Measurements from ENCODE around the gene PROS1. TPM values are rescaled to one million over a fixed set of nuclear protein-coding genes. Genes with fewer than 3 reads are reported as not detected.
"Not testable (repeated sequence)": the region's sequence is repeated elsewhere in the genome, so short reads cannot be mapped to it uniquely, and the experiment has no call there.

Gene PROS1
- total RNA-seq, 1 donor from 2014 or later: 16.9 TPM

DNA sequence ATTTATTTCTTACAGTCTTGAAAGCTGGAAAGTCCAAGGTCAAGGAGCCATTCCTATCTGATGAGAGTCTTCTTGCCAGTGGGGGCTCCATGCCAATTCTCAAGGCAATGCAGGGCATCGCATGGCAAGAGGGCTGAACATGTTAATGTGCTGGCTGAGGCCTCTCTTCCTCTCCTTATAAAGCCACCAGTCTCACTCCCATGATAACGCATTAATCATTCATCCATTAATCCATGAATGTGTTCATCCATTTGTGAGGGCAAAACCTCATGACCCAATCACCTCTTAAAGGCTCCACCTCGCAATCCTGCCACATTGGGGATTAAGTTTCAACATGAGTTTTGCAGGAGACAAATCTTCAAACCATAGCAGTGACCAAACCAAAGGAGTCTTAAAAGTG lies 118.3 kb downstream of the PROS1 start:
- DNase-seq (ENCODE audit: low spot score in 2 of 2, unreplicated experiment in 2 of 2): no peak
- H3K4me1 Mint-ChIP-seq: no peaks in the 10 kb centered on the region
- no peak overlapping the region for H3K27ac Mint-ChIP-seq
- no peaks in the 10 kb centered on the region for H3K27me3 Mint-ChIP-seq (ENCODE audit: low read depth)
- no peak overlapping the region for H3K4me3 Mint-ChIP-seq
- H3K9me3 Mint-ChIP-seq: peaks cover 68% of the 10 kb centered on the region
- TF ChIP-seq, protein P1, sequence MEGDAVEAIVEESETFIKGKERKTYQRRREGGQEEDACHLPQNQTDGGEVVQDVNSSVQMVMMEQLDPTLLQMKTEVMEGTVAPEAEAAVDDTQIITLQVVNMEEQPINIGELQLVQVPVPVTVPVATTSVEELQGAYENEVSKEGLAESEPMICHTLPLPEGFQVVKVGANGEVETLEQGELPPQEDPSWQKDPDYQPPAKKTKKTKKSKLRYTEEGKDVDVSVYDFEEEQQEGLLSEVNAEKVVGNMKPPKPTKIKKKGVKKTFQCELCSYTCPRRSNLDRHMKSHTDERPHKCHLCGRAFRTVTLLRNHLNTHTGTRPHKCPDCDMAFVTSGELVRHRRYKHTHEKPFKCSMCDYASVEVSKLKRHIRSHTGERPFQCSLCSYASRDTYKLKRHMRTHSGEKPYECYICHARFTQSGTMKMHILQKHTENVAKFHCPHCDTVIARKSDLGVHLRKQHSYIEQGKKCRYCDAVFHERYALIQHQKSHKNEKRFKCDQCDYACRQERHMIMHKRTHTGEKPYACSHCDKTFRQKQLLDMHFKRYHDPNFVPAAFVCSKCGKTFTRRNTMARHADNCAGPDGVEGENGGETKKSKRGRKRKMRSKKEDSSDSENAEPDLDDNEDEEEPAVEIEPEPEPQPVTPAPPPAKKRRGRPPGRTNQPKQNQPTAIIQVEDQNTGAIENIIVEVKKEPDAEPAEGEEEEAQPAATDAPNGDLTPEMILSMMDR (IDR thresholded peaks at IDR 0.05; ENCODE audit: unreplicated experiment): no peak
- peaks cover 2% of the 10 kb centered on the region for H3K36me3 Mint-ChIP-seq

GRCh38 chr3:93852228-93852627 lies 121.5 kb downstream of the PROS1 start:
- H3K36me3 Mint-ChIP-seq: not testable (repeated sequence)

DNA sequence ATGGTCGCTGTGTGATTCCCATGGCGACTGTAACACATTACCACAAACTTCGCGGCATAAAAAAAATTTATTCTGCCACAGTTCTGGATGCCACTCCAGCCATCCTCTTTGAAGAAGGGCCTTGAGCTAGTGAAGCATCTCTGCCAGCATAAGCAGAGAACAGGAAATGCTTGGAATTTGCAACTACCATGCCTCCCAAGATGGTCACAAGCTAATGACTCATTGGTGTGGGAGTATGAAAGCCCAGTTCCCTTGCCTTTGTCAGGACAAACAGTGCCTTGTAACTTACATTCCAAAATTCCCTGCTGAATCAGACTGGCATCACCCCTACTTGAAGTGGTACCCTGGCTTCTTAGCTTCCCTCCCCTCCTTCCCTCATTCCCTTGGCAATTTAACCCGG lies 129.7 kb downstream of the PROS1 start:
- TF ChIP-seq, protein P1 (IDR thresholded peaks at IDR 0.05; ENCODE audit: unreplicated experiment): no peak
- Mint-ChIP-seq H3K36me3 (no peaks in the 10 kb centered on the region), H3K4me3 (no peak overlapping the region), H3K9me3 (peaks cover 26% of the 10 kb centered on the region), H3K27ac (no peak overlapping the region), H3K4me1 (no peaks in the 10 kb centered on the region), H3K27me3 (ENCODE audit: low read depth) (no peaks in the 10 kb centered on the region)
- no peak for DNase-seq (ENCODE audit: low spot score in 2 of 2, unreplicated experiment in 2 of 2)

More at GRCh38 chr3:93852228-93852627, 121.5 kb downstream of the PROS1 start:
- not testable (repeated sequence) for H3K27me3 Mint-ChIP-seq (ENCODE audit: low read depth); H3K27ac Mint-ChIP-seq; H3K4me3 Mint-ChIP-seq; DNase-seq (ENCODE audit: low spot score in 2 of 2, unreplicated experiment in 2 of 2); H3K4me1 Mint-ChIP-seq
- H3K9me3 Mint-ChIP-seq: peaks cover 75% of the 10 kb centered on the region

GRCh38 chr3:93839193-93839592 lies 134.5 kb downstream of the PROS1 start:
- not testable (repeated sequence) for H3K27me3 Mint-ChIP-seq (ENCODE audit: low read depth); DNase-seq (ENCODE audit: low spot score in 2 of 2, unreplicated experiment in 2 of 2); H3K36me3 Mint-ChIP-seq; H3K4me3 Mint-ChIP-seq; H3K27ac Mint-ChIP-seq; H3K4me1 Mint-ChIP-seq
- peaks cover 27% of the 10 kb centered on the region for H3K9me3 Mint-ChIP-seq

Other genes starting within 250 kb of the PROS1 start
- gene ARL13B, start 6.3 kb upstream of the PROS1 start, total RNA-seq: 12.1 to 14.1 TPM (median 13.6 TPM) in 3 replicates
- 0.18 TPM in 1 of 3 replicates, not detected in the others for gene STX19, start 54.7 kb upstream of the PROS1 start, total RNA-seq
- gene DHFR2, start 89.0 kb upstream of the PROS1 start, total RNA-seq: 8.0 to 9.6 TPM (median 8.2 TPM) in 3 replicates
- 15.7 to 17.3 TPM (median 16.8 TPM) in 3 replicates for gene NSUN3, start 89.2 kb upstream of the PROS1 start, total RNA-seq